Measurements from ENCODE around the gene SRP9.
"Not testable (repeated sequence)": the region's sequence is repeated elsewhere in the genome, so short reads cannot be mapped to it uniquely, and the experiment has no call there.

SRP9 gene

GRCh38 chr1:225755671-225756319 is 21.8 kb upstream of the SRP9 start:
- no peak for DNase-seq (ENCODE audit: low read depth in 2 of 2)

DNA sequence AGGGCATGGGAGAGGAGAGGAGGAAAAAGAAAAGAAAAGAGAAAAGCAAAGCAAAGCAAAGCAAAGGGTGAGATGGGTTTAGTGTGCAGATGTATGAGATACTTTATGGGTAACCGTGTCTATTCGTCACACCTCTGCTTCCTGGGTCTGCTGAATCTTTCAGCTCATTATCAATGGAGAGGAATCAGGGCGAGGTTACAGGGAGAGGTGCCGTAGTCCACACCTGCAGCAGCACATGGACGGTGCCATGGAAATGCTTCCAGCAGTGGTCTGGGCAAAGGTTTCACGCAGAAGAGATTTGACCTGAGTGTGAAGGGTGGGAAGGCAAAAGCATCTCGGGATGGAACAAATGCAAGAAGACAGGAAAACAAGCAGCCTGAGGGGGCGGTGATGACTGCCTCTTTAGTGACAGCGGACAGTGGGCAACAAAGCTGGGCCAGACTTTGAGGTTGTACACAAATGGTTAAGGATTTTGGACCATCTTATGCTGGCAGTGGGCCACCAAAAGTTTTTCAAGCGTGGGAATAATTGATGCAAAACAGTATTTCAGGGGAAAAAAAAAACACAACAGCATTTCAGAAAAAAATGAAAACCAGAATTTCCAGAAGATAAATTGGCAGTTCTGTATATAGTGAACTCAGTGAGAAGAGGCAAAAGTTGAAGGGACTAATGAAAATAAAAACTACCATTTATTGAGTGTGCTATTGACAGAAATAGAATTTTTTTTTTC is 19.5 kb upstream of the SRP9 start:
- DNase-seq (ENCODE audit: low read depth in 2 of 2), result no peak

DNA sequence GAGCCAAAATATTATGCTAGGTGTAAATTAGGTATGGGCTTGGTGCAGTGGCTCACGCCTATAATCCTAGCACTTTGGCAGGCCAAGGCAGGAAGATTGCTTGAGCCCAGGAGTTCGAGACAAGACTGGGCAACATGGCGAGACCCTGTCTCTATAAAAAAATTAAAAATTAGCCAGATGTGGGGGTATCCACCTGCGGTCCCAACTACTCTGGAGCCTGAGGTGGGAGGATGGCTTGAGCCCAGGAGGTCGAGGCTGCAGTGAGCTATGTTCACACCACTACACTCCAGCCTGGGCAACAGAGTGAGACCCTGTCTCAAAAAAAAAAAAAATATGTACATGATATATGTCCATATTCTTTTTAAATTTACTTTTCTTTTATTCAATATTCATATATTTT is 17.7 kb upstream of the SRP9 start:
- DNase-seq (ENCODE audit: low read depth in 2 of 2), result not testable (repeated sequence)

GRCh38 chr1:225760531-225760930 is 17.1 kb upstream of the SRP9 start:
- no peak for DNase-seq (ENCODE audit: low read depth in 2 of 2)

DNA sequence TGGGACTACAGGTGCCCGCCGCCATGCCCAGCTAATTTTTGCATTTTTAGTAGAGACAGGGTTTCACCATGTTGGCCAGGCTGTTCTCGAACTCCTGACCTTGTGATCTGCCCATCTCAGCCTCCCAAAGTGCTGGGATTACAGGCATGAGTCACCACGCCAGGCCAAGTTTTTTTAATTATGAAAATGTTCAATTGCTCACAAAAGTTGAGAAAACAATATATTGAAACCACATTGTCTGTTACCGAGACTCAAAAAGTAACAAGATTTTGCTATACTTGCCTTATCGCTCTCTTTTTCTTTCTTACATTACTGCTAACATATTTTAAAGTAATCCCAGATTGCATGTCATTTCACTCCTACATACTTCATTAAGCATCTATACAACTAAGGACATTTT is 16.2 kb upstream of the SRP9 start:
- DNase-seq (ENCODE audit: low read depth in 2 of 2), result not testable (repeated sequence)

- no peak for DNase-seq (ENCODE audit: low read depth in 2 of 2)
Measured at GRCh38 chr1:225762002-225762441, 15.6 kb upstream of the SRP9 start.

- no peak for DNase-seq (ENCODE audit: low read depth in 2 of 2)
Measured at GRCh38 chr1:225762444-225762843, 15.2 kb upstream of the SRP9 start.

DNA sequence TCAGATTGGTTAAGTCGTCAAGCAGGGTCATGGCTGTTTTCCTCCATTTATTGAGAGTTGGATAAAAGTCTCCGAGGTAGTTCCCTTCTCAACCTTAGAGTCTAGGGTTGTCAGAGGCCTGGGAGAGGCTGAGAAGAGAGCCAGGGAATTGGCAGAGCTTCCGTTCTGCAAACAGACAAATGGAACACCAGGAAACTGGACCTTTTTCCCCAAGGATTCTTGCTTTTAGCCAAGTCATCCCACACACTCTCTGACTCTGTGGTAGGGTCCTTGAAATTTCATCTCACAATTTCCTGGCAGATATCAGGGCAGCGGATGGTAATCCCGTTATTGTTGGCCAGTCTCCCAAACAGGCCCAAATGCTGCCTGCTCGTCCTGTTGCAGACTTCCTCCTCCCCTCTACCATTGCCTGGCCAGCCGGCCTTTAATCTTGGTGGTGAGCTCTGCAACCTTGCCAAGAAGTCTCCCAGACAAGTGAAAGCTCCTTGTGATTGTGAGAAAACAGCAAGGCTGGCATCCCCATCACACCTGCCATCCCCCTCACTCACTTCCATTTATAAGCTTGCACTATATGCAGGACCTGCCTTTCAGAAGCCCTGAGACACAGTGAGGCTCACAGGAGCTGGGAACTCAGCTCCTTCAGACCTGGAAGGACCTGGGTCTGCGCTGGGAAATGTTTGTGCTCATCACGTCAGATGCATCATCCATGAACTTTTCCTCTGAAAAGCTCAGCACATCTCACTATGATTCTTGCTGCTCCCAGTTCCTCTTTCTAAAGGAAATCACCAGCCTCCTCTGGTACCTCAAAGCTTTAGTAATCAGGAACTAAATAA is 13.7 kb upstream of the SRP9 start:
- DNase-seq (ENCODE audit: low read depth in 2 of 2), result no peak

DNA sequence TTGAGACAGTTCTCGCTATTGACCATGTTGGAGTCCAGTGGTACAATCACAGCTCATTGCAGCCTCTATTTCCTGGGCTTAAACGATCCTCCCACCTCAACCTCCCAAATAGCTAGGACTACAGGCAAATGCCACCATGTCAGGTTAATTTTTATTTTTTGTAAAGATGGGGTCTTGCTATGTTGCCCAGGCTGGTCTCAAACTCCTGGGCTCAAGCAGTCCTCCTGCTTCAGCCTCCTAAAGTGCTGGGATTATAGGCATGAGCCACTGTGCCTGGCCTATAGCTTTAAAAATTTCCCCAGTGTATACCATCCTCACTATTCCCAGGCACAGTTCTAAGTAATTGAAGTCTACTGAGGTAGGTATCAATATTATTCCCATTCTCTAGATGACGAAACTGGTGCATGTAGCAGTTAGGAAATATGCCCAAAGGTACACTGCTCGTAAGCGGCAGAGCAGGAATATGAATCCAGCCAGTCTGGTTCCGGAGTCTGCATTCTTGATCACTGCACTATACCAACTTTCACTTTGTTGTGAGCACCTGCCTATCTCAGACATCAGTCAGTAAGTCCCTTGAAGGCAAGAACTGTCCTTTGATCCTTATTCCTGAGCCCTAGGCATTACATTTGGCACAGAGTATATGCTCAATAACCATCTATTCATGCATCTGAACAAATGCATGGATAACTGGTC is 11.5 kb upstream of the SRP9 start:
- DNase-seq (ENCODE audit: low read depth in 2 of 2), result no peak

DNA sequence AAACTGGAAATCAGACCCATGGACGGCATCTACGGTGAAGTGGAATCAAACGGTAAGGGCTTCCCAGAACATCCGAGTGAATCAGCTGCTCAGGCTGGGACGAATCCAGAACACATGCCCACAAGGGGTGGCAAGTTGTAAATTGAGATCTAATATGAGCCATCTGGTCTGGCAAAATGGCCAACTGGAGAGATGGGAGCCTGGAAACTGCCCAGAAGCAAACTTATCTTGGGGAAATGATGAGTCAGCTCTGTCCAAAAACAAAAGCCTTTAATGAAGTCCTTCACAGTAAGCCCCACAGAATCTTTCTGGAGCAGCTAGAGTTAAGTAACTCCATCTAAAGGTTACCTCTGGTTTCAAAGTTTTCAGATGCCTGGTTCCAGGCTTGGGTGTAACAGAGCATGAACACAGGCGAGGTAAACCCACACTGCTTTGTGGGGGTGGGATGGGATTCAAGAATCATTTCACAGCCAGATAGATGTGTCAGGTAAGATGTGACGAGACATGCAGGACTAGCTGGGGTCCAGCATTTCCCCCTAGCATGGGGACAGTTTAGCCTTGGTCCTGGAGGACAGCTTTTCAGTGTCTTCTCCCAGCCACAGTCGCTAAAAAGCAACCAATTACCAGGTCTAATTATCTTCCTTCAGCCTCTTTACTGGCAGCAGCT is 10.5 kb upstream of the SRP9 start:
- no peak for DNase-seq (ENCODE audit: low read depth in 2 of 2)

DNA sequence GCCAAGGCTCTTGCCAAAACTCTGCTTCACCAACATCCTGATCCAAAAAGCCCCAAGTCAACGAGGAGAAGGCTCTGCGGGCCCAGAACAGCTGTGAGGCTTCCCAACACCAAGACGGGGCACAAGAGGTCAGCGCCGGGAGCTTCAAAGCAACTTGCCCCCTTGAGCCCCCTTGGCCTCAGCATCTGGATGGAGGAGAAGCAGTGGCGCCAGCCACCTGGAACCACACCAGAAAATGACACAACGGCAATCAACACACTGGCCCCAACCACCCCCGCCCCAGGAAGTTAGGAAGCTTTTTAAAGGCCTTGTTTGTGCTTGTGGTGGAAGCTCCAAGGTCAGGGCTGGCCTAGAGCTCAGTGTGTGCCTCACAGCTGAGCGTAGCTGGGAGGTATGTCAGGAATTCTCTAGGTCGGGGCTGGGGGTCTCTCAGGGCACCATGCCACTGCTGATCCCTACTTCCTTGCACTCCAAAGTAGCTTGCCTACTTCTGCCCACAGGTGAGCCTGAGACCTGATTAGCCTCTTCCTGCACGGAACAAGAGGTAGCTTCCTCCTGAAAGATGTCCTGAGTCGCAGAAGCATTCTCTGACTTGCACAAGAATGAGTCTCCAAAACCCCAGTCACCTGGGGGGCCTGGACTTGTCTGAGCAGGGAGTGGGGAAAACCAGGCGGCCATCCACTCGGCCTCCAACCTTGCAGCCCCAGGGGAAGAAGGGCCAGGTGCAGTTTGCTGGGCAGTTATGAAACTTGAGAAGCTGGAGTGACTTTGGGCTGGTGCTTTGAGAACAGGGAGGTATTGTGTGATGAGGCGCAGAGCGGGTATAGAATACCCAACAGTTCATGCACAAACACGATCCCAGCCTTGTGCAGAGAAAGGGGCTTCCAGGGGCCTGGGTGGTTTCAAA is 9.7 kb upstream of the SRP9 start:
- no peak for DNase-seq (ENCODE audit: low read depth in 2 of 2)

DNA sequence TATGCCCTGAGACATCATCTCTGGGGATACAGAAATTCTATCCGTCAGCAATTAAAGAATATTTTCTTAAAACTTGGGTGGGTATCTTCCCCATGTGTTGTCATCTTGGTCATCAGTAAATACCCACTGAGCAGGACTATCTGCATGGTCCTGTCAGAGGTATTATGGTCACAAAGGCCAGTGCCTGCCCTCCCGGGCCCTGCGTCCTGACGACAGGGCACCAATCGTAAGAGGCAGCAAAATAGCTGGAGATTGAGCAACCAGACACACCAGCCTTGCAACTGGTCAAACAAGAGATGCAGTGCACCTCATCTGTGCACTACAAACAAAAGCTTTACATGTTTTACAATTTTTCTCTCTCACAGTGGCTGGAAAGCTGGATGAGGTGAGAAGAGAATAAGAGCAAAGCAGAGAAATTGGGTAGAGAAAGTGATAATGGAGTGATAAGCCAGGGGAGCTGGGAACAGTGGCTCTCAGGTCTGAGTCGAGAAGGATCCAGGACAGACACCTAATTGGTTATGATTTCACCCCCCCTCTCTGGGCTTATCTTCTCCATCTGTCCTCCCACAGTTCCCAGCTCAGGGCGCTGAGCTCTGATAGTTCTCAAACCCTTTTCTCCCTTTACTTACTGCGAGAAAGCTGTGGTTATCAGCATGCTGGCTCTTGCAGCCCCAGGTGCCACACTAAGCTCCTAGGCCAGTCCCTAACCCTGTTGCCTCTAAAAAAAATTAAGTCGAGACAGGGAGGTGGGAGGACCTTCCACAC is 8.8 kb upstream of the SRP9 start:
- DNase-seq (ENCODE audit: low read depth in 2 of 2), result no peak

GRCh38 chr1:225769687-225770086 is 7.9 kb upstream of the SRP9 start:
- DNase-seq (ENCODE audit: low read depth in 2 of 2), result no peak

DNA sequence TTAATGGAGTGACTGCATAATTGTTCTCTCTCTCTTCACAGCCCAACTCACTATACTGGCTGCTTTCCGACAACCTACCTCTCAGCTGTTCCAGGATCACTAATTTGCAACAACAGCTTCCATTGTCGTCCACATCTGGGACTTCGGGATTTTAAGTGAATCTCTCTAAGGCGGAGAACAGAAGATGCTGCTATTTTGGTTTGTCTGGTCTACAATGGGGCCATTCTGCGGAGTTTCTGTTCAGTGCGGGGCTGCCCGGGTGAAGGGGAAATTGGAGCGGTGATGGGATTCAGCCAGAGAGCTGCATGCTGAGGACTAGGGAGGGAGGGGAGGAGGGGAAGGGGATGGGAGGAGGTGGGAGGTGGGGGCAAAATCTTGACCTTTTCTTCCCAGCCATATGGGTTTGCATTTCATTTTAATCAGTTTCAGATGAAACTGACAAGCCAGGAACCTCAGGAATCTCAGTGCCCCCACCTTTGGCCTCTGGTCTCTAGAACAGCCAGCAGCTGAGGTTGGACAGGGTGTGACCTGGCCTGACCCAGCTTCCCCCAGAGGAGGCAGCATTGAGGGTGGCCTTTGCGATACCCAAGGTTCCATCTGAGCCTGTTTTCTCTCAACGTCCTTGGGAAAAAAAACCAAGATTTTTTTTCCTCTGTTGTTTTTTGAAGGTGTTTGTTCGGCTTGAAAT is 6.9 kb upstream of the SRP9 start:
- no peak for DNase-seq (ENCODE audit: low read depth in 2 of 2)

DNA sequence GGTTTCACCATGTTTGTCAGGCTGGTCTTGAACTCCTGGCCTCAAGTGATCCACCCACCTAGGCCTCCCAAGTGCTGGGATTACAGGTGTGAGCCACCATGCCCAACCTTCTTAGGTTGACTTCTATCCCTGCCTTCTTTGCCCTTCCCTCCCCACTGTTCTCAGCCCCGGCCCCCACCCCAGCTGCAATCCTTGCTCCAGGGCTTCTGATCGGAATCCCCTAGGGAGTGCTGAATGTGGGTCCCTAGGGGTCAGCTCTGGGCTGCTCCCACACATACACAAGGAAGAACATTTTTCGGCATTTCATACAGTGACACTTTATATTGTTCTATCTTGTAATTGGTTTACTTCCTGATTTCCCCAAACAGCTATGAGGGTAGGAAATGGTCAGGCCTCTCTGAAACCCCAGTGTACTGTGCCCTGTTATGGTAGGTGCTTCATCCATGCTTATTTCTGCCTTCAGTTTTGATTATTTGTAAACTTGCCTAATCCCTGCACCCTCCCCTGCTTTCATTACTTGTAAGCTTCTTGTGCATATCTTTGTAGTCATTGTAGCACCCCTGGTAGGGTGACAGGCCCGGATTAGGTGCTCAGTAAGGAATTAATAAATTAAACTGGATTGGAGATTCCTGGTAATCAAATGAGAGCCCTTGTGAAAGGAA is 5.8 kb upstream of the SRP9 start:
- no peak for DNase-seq (ENCODE audit: low read depth in 2 of 2)

- no peak for DNase-seq (ENCODE audit: low read depth in 2 of 2)
Measured at GRCh38 chr1:225772323-225772768, 5.3 kb upstream of the SRP9 start.

GRCh38 chr1:225772848-225773247 is 4.8 kb upstream of the SRP9 start:
- DNase-seq (ENCODE audit: low read depth in 2 of 2), result no peak
